A549 (cell line): ENCODE data around the gene ALDH3B2.
A peak's percentile ranks its signal among the peaks of the same experiment; 100 is the strongest.
"Not testable (repeated sequence)": the region's sequence is repeated elsewhere in the genome, so short reads cannot be mapped to it uniquely, and the experiment has no call there.

Experiments
- BHLHE40 ChIP-seq: IDR thresholded peaks from 2 replicates; pipeline ENCODE4 v1.6.1; 2012; ENCODE audit warnings: low read depth, low read length, inconsistent platforms
- EP300 ChIP-seq, 2 experiments: fragments of >200 bp; sonication (Bioruptor Twin); formaldehyde crosslinking; IDR thresholded peaks; 2 replicates in 1 of 2; 3 replicates in 1 of 2; pipeline ENCODE4 v1.6.1; 2016 to 2017
- HDAC2 ChIP-seq: fragments of 200-600 bp; sonication (generic); IDR thresholded peaks from 2 replicates; pipeline ENCODE4 v1.6.1; 2016
- JUNB ChIP-seq: fragments of >200 bp; sonication (Bioruptor Twin); formaldehyde crosslinking; IDR thresholded peaks from 2 replicates; pipeline ENCODE4 v1.6.1; 2016
- MAFK ChIP-seq: fragments of 450-650 bp; IDR thresholded peaks from 2 replicates; pipeline ENCODE4 v1.6.1; 2014; ENCODE audit not compliant: partially characterized antibody
- MAZ ChIP-seq: fragments of 150-350 bp; IDR thresholded peaks from 2 replicates; pipeline ENCODE4 v1.6.1; 2014; ENCODE audit warnings: antibody characterized with exemption, low read depth, low read length, borderline replicate concordance
- PHF8 ChIP-seq: fragments of 200-600 bp; sonication (generic); IDR thresholded peaks from 2 replicates; pipeline ENCODE4 v1.6.1; 2016; ENCODE audit warnings: low read depth, mild to moderate bottlenecking, antibody characterized with exemption, moderate library complexity, borderline replicate concordance
- POLR2A ChIP-seq: IDR thresholded peaks from 2 replicates; pipeline ENCODE4 v1.6.1; 2012; ENCODE audit warnings: mild to moderate bottlenecking, low read length
- POLR2AphosphoS2 ChIP-seq: conservative IDR thresholded peaks from 2 replicates; pipeline ENCODE4 v1.6.1; 2012; ENCODE audit warnings: low read length, improper control_type of control experiment, inconsistent platforms
- TF ChIP-seq, protein P1 (sequence below): fragments of 200-600 bp; sonication (generic); IDR thresholded peaks from 2 replicates; pipeline ENCODE4 v1.6.1; 2016; ENCODE audit warnings: antibody characterized with exemption, mild to moderate bottlenecking, moderate library complexity
- TF ChIP-seq, protein P2 (sequence below): fragments of 150-350 bp; IDR thresholded peaks from 2 replicates; pipeline ENCODE4 v1.6.1; 2014; ENCODE audit warnings: low read depth, mild to moderate bottlenecking, low read length
- TF ChIP-seq, protein P3 (sequence below): fragments of >200 bp; sonication (Bioruptor Twin); formaldehyde crosslinking; IDR thresholded peaks from 3 replicates; pipeline ENCODE4 v1.5.1; 2016

DNA sequence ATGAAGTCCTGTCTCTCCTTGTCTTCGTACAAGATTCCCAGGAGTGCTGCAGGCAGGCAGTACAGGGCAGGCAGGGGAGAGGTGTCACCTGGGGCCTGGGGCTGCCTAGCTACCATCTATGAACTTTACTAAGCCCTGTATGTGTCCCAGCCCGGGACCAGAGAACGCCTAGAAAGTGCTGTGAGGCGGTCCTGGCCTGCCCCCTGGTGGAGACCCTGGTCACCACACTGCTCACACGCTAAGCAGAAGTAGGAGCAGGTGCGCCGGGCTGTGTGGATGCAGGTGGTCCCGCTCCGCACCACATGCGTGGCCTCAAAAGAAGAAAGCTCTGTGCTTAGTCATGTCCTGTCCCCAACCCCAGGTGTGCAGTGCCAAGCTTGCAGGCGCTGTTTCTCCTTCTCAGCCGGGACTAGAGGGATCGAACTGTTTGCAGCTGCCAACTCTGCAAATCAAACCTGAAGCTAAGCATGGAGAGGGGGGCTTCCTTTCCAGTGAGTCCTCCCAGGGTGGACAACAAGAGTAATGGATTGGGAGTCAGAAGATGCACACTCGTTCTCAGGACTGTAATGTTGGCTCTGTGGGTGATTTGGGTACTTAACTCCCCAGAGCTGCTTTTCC is 39.6 kb upstream of the ALDH3B2 start:
- TF ChIP-seq, protein P1, sequence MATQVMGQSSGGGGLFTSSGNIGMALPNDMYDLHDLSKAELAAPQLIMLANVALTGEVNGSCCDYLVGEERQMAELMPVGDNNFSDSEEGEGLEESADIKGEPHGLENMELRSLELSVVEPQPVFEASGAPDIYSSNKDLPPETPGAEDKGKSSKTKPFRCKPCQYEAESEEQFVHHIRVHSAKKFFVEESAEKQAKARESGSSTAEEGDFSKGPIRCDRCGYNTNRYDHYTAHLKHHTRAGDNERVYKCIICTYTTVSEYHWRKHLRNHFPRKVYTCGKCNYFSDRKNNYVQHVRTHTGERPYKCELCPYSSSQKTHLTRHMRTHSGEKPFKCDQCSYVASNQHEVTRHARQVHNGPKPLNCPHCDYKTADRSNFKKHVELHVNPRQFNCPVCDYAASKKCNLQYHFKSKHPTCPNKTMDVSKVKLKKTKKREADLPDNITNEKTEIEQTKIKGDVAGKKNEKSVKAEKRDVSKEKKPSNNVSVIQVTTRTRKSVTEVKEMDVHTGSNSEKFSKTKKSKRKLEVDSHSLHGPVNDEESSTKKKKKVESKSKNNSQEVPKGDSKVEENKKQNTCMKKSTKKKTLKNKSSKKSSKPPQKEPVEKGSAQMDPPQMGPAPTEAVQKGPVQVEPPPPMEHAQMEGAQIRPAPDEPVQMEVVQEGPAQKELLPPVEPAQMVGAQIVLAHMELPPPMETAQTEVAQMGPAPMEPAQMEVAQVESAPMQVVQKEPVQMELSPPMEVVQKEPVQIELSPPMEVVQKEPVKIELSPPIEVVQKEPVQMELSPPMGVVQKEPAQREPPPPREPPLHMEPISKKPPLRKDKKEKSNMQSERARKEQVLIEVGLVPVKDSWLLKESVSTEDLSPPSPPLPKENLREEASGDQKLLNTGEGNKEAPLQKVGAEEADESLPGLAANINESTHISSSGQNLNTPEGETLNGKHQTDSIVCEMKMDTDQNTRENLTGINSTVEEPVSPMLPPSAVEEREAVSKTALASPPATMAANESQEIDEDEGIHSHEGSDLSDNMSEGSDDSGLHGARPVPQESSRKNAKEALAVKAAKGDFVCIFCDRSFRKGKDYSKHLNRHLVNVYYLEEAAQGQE = not testable (repeated sequence)
- TF ChIP-seq, protein P2, sequence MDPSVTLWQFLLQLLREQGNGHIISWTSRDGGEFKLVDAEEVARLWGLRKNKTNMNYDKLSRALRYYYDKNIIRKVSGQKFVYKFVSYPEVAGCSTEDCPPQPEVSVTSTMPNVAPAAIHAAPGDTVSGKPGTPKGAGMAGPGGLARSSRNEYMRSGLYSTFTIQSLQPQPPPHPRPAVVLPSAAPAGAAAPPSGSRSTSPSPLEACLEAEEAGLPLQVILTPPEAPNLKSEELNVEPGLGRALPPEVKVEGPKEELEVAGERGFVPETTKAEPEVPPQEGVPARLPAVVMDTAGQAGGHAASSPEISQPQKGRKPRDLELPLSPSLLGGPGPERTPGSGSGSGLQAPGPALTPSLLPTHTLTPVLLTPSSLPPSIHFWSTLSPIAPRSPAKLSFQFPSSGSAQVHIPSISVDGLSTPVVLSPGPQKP = not testable (repeated sequence)
- TF ChIP-seq, protein P3, sequence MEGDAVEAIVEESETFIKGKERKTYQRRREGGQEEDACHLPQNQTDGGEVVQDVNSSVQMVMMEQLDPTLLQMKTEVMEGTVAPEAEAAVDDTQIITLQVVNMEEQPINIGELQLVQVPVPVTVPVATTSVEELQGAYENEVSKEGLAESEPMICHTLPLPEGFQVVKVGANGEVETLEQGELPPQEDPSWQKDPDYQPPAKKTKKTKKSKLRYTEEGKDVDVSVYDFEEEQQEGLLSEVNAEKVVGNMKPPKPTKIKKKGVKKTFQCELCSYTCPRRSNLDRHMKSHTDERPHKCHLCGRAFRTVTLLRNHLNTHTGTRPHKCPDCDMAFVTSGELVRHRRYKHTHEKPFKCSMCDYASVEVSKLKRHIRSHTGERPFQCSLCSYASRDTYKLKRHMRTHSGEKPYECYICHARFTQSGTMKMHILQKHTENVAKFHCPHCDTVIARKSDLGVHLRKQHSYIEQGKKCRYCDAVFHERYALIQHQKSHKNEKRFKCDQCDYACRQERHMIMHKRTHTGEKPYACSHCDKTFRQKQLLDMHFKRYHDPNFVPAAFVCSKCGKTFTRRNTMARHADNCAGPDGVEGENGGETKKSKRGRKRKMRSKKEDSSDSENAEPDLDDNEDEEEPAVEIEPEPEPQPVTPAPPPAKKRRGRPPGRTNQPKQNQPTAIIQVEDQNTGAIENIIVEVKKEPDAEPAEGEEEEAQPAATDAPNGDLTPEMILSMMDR = peak; percentile 37
- TF ChIP-seq PHF8; MAFK; POLR2A; HDAC2; JUNB; EP300 (IDR thresholded peaks at IDR 0.05); MAZ; BHLHE40; POLR2AphosphoS2: not testable (repeated sequence)
